ENCODE results near the gene ADCY1. TPM values are rescaled to one million over a fixed set of nuclear protein-coding genes. Genes with fewer than 3 reads are reported as not detected.

ADCY1 gene
- total and polyA plus RNA-seq, 4 donors, result 0.33 to 20.1 (median 4.1) TPM

- no peak overlapping the region for H3K27ac ChIP-seq (ENCODE audit: low read depth in 1 of 2, low read length in 2 of 2)
- H3K4me3 ChIP-seq (ENCODE audit: low read depth in 1 of 3, low read length in 3 of 3), result no peak overlapping the region
- TF ChIP-seq ZBTB33 (IDR thresholded peaks at IDR 0.05) (no peak), REST (IDR thresholded peaks at IDR 0.05) (no peak), NR2F2 (IDR thresholded peaks at IDR 0.05) (no peak), YY1 (IDR thresholded peaks at IDR 0.05) (no peak), RXRA (IDR thresholded peaks at IDR 0.05) (no peak), TAF1 (conservative IDR thresholded peaks at IDR 0.05) (no peak), SP1 (IDR thresholded peaks at IDR 0.05) (no peak), JUND (IDR thresholded peaks at IDR 0.05) (no peak)
- TF ChIP-seq, protein P1, sequence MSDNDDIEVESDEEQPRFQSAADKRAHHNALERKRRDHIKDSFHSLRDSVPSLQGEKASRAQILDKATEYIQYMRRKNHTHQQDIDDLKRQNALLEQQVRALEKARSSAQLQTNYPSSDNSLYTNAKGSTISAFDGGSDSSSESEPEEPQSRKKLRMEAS (IDR thresholded peaks at IDR 0.05), result no peak
- TF ChIP-seq, protein P2, sequence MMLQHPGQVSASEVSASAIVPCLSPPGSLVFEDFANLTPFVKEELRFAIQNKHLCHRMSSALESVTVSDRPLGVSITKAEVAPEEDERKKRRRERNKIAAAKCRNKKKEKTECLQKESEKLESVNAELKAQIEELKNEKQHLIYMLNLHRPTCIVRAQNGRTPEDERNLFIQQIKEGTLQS (IDR thresholded peaks at IDR 0.05), result no peak
- TF ChIP-seq, protein P3, sequence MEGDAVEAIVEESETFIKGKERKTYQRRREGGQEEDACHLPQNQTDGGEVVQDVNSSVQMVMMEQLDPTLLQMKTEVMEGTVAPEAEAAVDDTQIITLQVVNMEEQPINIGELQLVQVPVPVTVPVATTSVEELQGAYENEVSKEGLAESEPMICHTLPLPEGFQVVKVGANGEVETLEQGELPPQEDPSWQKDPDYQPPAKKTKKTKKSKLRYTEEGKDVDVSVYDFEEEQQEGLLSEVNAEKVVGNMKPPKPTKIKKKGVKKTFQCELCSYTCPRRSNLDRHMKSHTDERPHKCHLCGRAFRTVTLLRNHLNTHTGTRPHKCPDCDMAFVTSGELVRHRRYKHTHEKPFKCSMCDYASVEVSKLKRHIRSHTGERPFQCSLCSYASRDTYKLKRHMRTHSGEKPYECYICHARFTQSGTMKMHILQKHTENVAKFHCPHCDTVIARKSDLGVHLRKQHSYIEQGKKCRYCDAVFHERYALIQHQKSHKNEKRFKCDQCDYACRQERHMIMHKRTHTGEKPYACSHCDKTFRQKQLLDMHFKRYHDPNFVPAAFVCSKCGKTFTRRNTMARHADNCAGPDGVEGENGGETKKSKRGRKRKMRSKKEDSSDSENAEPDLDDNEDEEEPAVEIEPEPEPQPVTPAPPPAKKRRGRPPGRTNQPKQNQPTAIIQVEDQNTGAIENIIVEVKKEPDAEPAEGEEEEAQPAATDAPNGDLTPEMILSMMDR (IDR thresholded peaks at IDR 0.05; ENCODE audit: low read depth, low read length, missing input control), result no peak
- no peaks in the 10 kb centered on the region for H3K36me3 ChIP-seq (ENCODE audit: control insufficient read depth in 4 of 4, insufficient read depth in 3 of 4, low read depth in 1 of 4, low read length in 3 of 4)
- WGBS, result 89% methylated on average over 6 of the region's 6 CpGs
- no peaks in the 10 kb centered on the region for H3K27me3 ChIP-seq (ENCODE audit: control insufficient read depth in 4 of 4, insufficient read depth in 4 of 4, low read length in 3 of 4)
- H3K9ac ChIP-seq (ENCODE audit: low read depth in 1 of 2, low read length in 2 of 2), result no peak overlapping the region
- DNase-seq (ENCODE audit: low spot score), result peak; percentile 14
- no peaks in the 10 kb centered on the region for H3K4me1 ChIP-seq (ENCODE audit: control insufficient read depth in 4 of 4, insufficient read depth in 4 of 4, low read length in 3 of 4)
- no peaks in the 10 kb centered on the region for H3K9me3 ChIP-seq (ENCODE audit: control insufficient read depth in 4 of 4, low read length in 3 of 4)
Observed at GRCh38 chr7:45662018-45662417, 87.8 kb downstream of the ADCY1 start.

GRCh38 chr7:45662540-45663166 is 88.5 kb downstream of the ADCY1 start:
- no peak overlapping the region for H3K27ac ChIP-seq (ENCODE audit: low read depth in 1 of 2, low read length in 2 of 2)
- no peak overlapping the region for H3K4me3 ChIP-seq (ENCODE audit: low read depth in 1 of 3, low read length in 3 of 3)
- TF ChIP-seq NR2F2 (IDR thresholded peaks at IDR 0.05) (no peak), YY1 (IDR thresholded peaks at IDR 0.05) (no peak), SP1 (IDR thresholded peaks at IDR 0.05) (no peak), EGR1 (IDR thresholded peaks at IDR 0.05; ENCODE audit: low read depth in 2 of 2) (no peak), JUND (IDR thresholded peaks at IDR 0.05) (no peak), HNF4A (conservative IDR thresholded peaks at IDR 0.05) (no peak), ZBTB33 (IDR thresholded peaks at IDR 0.05) (no peak), FOXA2 (IDR thresholded peaks at IDR 0.05) (no peak), FOXA1 (IDR thresholded peaks at IDR 0.05) (no peak), HNF4G (IDR thresholded peaks at IDR 0.05) (no peak), TAF1 (conservative IDR thresholded peaks at IDR 0.05) (no peak), GABPA (IDR thresholded peaks at IDR 0.05 in 1 of 2, conservative IDR thresholded peaks at IDR 0.05 in 1 of 2) (no peak), RAD21 (IDR thresholded peaks at IDR 0.05) (no peak)
- TF ChIP-seq, protein P3 (IDR thresholded peaks at IDR 0.05; ENCODE audit: low read depth, low read length, missing input control), result no peak
- TF ChIP-seq, protein P1 (IDR thresholded peaks at IDR 0.05), result no peak

More at GRCh38 chr7:45662540-45663166, 88.5 kb downstream of the ADCY1 start:
- H3K36me3 ChIP-seq (ENCODE audit: control insufficient read depth in 4 of 4, insufficient read depth in 3 of 4, low read depth in 1 of 4, low read length in 3 of 4), result no peaks in the 10 kb centered on the region
- no peak overlapping the region for H3K9ac ChIP-seq (ENCODE audit: low read depth in 1 of 2, low read length in 2 of 2)
- 81% methylated on average over 15 of the region's 15 CpGs for WGBS
- no peaks in the 10 kb centered on the region for H3K27me3 ChIP-seq (ENCODE audit: control insufficient read depth in 4 of 4, insufficient read depth in 4 of 4, low read length in 3 of 4)
- no peaks in the 10 kb centered on the region for H3K4me1 ChIP-seq (ENCODE audit: control insufficient read depth in 4 of 4, insufficient read depth in 4 of 4, low read length in 3 of 4)
- DNase-seq (ENCODE audit: low spot score), result peak; percentile 29
- H3K9me3 ChIP-seq (ENCODE audit: control insufficient read depth in 4 of 4, low read length in 3 of 4), result no peaks in the 10 kb centered on the region

Measured in liver (tissue), 9 donors.